HepG2 (cell line): ENCODE data around the gene OGFOD3. TPM values are rescaled to one million over a fixed set of nuclear protein-coding genes. Genes with fewer than 3 reads are reported as not detected.

Experiments used
- CBX5 ChIP-seq: sonication (generic); formaldehyde crosslinking; IDR thresholded peaks from 2 replicates; pipeline ENCODE4 v1.4.0; 2020; ENCODE audit warnings: missing genetic modification reagents, borderline replicate concordance
- DNMT1 ChIP-seq: sonication (generic); formaldehyde crosslinking; IDR thresholded peaks from 2 replicates; pipeline ENCODE4 v1.5.1; 2020; ENCODE audit warnings: mild to moderate bottlenecking, missing genetic modification reagents
- HOXD1 ChIP-seq: sonication (generic); formaldehyde crosslinking; IDR thresholded peaks from 2 replicates; pipeline ENCODE4 v1.5.0; 2020; ENCODE audit warnings: missing genetic modification reagents
- KDM2A ChIP-seq: sonication (generic); formaldehyde crosslinking; IDR thresholded peaks from 2 replicates; pipeline ENCODE4 v1.4.0; 2020; ENCODE audit warnings: low read depth, missing genetic modification reagents, borderline replicate concordance
- KDM4B ChIP-seq: sonication (generic); formaldehyde crosslinking; IDR thresholded peaks from 2 replicates; pipeline ENCODE4 v1.4.0; 2020; ENCODE audit warnings: missing genetic modification reagents
- MTF1 ChIP-seq: sonication (generic); formaldehyde crosslinking; IDR thresholded peaks from 2 replicates; pipeline ENCODE4 v1.5.0; 2020; ENCODE audit warnings: missing genetic modification reagents
- MXD4 ChIP-seq: IDR thresholded peaks from 2 replicates; pipeline ENCODE4 v1.6.1; 2016; ENCODE audit warnings: mild to moderate bottlenecking, missing biosample characterization, missing genetic modification reagents
- NCOA1 ChIP-seq: sonication (generic); formaldehyde crosslinking; IDR thresholded peaks from 2 replicates; pipeline ENCODE4 v1.9.0; 2021; ENCODE audit warnings: missing genetic modification reagents
- PHF8 ChIP-seq: sonication (generic); formaldehyde crosslinking; IDR thresholded peaks from 2 replicates; pipeline ENCODE4 v1.5.0; 2020; ENCODE audit warnings: missing genetic modification reagents
- PITX1 ChIP-seq: sonication (generic); formaldehyde crosslinking; IDR thresholded peaks from 2 replicates; pipeline ENCODE4 v1.5.1; 2020; ENCODE audit warnings: mild to moderate bottlenecking, missing genetic modification reagents
- PPARG ChIP-seq: conservative IDR thresholded peaks from 2 replicates; pipeline ENCODE4 v1.6.1; 2016; ENCODE audit warnings: missing biosample characterization, missing genetic modification reagents
- RAD21 ChIP-seq: fragments of 450-650 bp; formaldehyde crosslinking; IDR thresholded peaks from 2 replicates; pipeline ENCODE4 v1.5.0; 2020; ENCODE audit warnings: mild to moderate bottlenecking
- RXRA ChIP-seq: sonication (generic); formaldehyde crosslinking; IDR thresholded peaks from 2 replicates; pipeline ENCODE4 v1.5.1; 2020; ENCODE audit warnings: missing genetic modification reagents
- SALL1 ChIP-seq: sonication (generic); formaldehyde crosslinking; IDR thresholded peaks from 2 replicates; pipeline ENCODE4 v1.8.0; 2022; ENCODE audit warnings: mild to moderate bottlenecking, missing genetic modification reagents
- SP1 ChIP-seq, 2 experiments: fragments of 450-650 bp in 1 of 2; sonication (generic) in 1 of 2; formaldehyde crosslinking in 1 of 2; IDR thresholded peaks; 2 replicates each; pipeline versions ENCODE4 v1.4.0 to v1.6.1; 2016 to 2020; ENCODE audit warnings: missing genetic modification reagents in 1 of 2
- TBX3 ChIP-seq: fragments of 450-650 bp; IDR thresholded peaks from 2 replicates; pipeline ENCODE4 v1.6.1; 2017; ENCODE audit warnings: antibody characterized with exemption, mild to moderate bottlenecking, inconsistent platforms, borderline replicate concordance
- TEF ChIP-seq: sonication (generic); formaldehyde crosslinking; IDR thresholded peaks from 2 replicates; pipeline ENCODE4 v1.5.0; 2020; ENCODE audit warnings: missing genetic modification reagents
- ZNF660 ChIP-seq: sonication (generic); formaldehyde crosslinking; IDR thresholded peaks from 2 replicates; pipeline ENCODE4 v1.5.1; 2020; ENCODE audit warnings: mild to moderate bottlenecking, low read depth, missing genetic modification reagents, borderline replicate concordance
- ZNF777 ChIP-seq: sonication (generic); formaldehyde crosslinking; IDR thresholded peaks from 2 replicates; pipeline ENCODE4 v1.4.0; 2020; ENCODE audit warnings: missing genetic modification reagents
- ZSCAN20 ChIP-seq: sonication (generic); formaldehyde crosslinking; IDR thresholded peaks from 2 replicates; pipeline ENCODE4 v1.4.0; 2020; ENCODE audit warnings: missing genetic modification reagents, mild to moderate bottlenecking, borderline replicate concordance
- ZSCAN31 ChIP-seq: sonication (generic); formaldehyde crosslinking; IDR thresholded peaks from 2 replicates; pipeline ENCODE4 v1.5.0; 2020; ENCODE audit warnings: low read depth, mild to moderate bottlenecking, missing genetic modification reagents
- polyA plus RNA-seq, 8 experiments: library from polyadenylated mRNA; depleted of rRNA in 3 of 8; stranded (reverse) in 7 of 8; unstranded in 1 of 8; fragments of >200 nt; fragmentation: Illumina TruSeq in 4 of 8; extraction: Trizol in 4 of 8; gene quantifications; 2 replicates each; pipeline versions ENCODE4 v1.2.1 to v1.2.3, GENCODE V29; 2011 to 2016; ENCODE audit warnings: low read depth in 4 of 8, missing spikeins in 1 of 8, mixed read lengths in 1 of 8; ENCODE audit not compliant: insufficient read depth in 1 of 8
- total RNA-seq, 5 experiments: library from RNA; depleted of rRNA; stranded (reverse); fragments of >200 nt; fragmentation: Illumina TruSeq; extraction: Trizol; gene quantifications; 2 replicates each; pipeline ENCODE4 v1.2.3, GENCODE V29; 2016; ENCODE audit warnings: low read depth in 1 of 5
- TF ChIP-seq, protein P1 (sequence below): sonication (generic); formaldehyde crosslinking; IDR thresholded peaks from 2 replicates; pipeline ENCODE4 v1.8.1; 2023; ENCODE audit warnings: missing genetic modification reagents, inconsistent platforms, borderline replicate concordance
- TF ChIP-seq, protein P2 (sequence below): sonication (generic); formaldehyde crosslinking; IDR thresholded peaks from 2 replicates; pipeline ENCODE4 v1.8.1; 2023; ENCODE audit warnings: mild to moderate bottlenecking, missing genetic modification reagents

Gene OGFOD3
- total and polyA plus RNA-seq, 2 of the 13 experiments (the other 11 are each of a cell fraction or from before 2014, with no cell fraction given): 40.0 to 42.1 TPM

GRCh38 chr17:82342361-82343079 is 75.9 kb downstream of the OGFOD3 start (continued):
- TF ChIP-seq TEF: no peak
- no peak for TF ChIP-seq MXD4 (CRISPR knock-in tag)
- TF ChIP-seq ZNF777 (CRISPR knock-in tag): no peak
- peak; percentile 14; the same call in 1 of the 2 replicates for TF ChIP-seq CBX5
- TF ChIP-seq TBX3: no peak
- TF ChIP-seq MTF1: no peak
- no peak; the same call in 1 of the 2 replicates for TF ChIP-seq RXRA (CRISPR knock-in tag)
- TF ChIP-seq ZNF660: no peak
- TF ChIP-seq, protein P1, sequence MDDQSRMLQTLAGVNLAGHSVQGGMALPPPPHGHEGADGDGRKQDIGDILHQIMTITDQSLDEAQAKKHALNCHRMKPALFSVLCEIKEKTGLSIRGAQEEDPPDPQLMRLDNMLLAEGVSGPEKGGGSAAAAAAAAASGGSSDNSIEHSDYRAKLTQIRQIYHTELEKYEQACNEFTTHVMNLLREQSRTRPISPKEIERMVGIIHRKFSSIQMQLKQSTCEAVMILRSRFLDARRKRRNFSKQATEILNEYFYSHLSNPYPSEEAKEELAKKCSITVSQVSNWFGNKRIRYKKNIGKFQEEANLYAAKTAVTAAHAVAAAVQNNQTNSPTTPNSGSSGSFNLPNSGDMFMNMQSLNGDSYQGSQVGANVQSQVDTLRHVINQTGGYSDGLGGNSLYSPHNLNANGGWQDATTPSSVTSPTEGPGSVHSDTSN (CRISPR knock-in tag): no peak
- no peak for TF ChIP-seq KDM4B (CRISPR knock-in tag)
- TF ChIP-seq DNMT1 (CRISPR knock-in tag): no peak
- 0 out of 2 replicates have a peak, but pooled peaks have one; percentile 19 for TF ChIP-seq KDM2A (CRISPR knock-in tag)
- no peak for TF ChIP-seq PITX1 (CRISPR knock-in tag)
- no peak for TF ChIP-seq PPARG
- no peak for TF ChIP-seq SP1 (IDR thresholded peaks at IDR 0.05)
- no peak for TF ChIP-seq SP1 (CRISPR knock-in tag; IDR thresholded peaks at IDR 0.05)
- no peak; the same call in 1 of the 2 replicates for TF ChIP-seq SALL1
- no peak for TF ChIP-seq RAD21
- TF ChIP-seq, protein P2, sequence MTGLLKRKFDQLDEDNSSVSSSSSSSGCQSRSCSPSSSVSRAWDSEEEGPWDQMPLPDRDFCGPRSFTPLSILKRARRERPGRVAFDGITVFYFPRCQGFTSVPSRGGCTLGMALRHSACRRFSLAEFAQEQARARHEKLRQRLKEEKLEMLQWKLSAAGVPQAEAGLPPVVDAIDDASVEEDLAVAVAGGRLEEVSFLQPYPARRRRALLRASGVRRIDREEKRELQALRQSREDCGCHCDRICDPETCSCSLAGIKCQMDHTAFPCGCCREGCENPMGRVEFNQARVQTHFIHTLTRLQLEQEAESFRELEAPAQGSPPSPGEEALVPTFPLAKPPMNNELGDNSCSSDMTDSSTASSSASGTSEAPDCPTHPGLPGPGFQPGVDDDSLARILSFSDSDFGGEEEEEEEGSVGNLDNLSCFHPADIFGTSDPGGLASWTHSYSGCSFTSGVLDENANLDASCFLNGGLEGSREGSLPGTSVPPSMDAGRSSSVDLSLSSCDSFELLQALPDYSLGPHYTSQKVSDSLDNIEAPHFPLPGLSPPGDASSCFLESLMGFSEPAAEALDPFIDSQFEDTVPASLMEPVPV: no peak
- TF ChIP-seq HOXD1 (CRISPR knock-in tag): no peak
- TF ChIP-seq ZSCAN20 (CRISPR knock-in tag): no peak
- TF ChIP-seq NCOA1 (CRISPR knock-in tag): no peak
- TF ChIP-seq ZSCAN31 (CRISPR knock-in tag): 0 out of 2 replicates have a peak, but pooled peaks have one; percentile 40
- TF ChIP-seq PHF8 (CRISPR knock-in tag): no peak
